ENCODE measurements around the gene ARAP3.

ARAP3 gene

DNA sequence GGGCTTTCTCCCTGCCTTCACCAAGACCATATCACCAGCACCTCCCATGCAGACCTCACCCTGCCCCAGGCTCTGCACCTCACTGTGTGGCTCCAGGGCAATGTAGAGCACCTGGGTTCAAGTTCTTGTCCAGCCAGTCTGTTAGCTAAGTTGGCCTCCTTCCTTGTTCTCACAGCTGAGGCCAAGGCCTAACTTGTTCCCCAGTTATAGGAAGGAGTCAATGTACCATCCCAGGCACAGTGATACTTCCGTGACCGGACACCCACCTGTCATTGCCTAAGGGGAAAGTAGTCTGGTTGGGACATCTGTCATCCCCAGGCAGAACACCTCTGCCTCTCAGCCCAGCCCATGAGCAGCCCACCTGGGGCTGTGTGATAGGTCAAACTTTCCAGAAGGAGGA, 14.4 kb upstream of the ARAP3 start:
- no peak for DNase-seq

GRCh38 chr5:141695627-141696215, 13.7 kb upstream of the ARAP3 start:
- DNase-seq = no peak

DNA sequence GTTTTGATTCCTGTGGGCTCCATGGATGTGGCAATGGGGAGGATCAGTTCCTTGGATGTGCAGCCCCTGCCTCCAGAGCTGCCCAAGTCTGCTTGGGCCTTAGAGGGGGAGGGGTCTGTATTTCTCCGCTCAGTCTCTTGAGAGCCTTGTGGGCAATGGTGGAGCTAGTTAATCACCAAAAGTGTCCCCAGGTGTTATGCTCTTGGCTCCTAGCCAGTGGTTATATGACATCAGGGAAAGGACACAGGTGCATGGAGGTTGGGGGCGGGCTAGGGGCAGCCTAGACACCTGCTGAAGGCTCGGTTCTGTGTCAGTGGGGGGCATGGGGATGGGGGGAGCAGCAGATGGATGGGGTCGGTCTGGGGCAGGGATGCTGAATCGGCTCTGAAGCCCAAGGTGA, 12.4 kb upstream of the ARAP3 start:
- no peak for DNase-seq

GRCh38 chr5:141692919-141693725, 11.1 kb upstream of the ARAP3 start:
- no peak for DNase-seq

DNA sequence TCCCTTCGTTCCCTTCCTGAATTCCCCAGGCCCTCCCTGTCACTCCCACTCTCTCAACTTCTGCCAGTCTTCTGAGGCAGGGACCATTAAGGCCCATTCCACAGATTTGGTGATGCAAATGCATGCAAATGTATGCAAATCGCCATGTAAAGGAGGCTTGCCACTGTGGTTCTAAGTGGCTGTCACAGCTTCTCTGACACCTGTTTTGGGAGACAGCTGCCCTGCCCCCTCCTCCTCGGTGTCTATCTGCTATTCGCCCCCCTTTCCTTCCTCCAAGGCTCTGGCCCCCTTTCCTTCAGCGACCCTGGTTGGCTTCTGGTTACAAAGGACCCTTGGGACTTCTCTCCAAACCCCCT, 10.5 kb upstream of the ARAP3 start:
- no peak for DNase-seq

DNA sequence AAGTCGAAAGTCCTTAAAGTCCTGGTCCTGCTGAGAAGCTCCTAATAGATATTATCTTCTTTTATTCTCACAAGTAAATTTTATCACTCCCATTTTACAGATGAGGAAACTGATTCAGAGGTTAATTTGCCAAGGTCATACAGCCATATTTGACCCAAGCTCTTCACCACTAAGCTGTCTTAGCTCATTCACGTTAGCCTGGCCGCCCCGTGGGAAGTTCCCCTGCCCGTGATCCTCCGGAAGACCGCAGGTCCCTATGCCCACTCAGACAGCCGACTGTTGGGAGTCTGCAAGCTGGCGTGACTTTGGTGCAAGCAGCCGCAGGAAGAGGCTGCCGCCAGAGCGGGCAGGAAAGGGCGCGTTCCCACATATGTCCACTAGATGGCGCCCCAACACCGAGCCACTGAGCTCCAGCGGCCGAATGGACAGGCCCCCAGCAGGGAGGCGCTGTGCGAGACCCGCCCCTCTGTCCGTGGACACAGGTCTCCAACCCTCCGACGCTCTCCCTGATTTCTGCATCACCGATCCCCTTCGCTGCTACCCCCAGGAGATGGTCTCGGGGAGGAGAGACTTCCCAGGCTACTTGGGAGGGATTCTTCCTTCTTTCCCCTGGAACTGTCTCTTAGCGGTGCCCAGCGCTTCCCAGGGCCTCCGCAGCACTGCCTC, 10.0 kb upstream of the ARAP3 start:
- DNase-seq = peak; percentile 72 to 81

- no peak for DNase-seq
These were observed 9.3 kb upstream of the ARAP3 start for GRCh38 chr5:141691286-141691866.

GRCh38 chr5:141686648-141687416, 4.8 kb upstream of the ARAP3 start:
- DNase-seq = no peak

DNA sequence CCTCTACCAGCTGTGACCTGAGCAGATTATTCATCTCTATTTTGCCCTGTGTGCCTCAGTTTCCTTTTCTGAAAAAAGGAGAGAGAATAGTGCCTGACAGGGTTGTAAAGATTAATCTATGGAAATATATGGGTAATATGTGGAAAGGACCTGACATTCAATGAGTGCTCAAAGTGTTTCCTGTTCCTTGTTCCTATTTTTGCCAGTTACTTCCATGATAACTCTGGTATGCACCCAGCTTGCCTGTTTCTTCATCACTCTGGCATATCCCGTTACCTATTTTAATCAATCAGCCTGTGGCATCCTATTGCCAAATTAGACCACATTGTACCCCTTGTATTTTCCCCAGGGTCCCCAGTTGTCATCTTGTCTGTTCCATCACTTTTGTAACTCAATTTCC, 3.6 kb upstream of the ARAP3 start:
- DNase-seq = no peak

DNA sequence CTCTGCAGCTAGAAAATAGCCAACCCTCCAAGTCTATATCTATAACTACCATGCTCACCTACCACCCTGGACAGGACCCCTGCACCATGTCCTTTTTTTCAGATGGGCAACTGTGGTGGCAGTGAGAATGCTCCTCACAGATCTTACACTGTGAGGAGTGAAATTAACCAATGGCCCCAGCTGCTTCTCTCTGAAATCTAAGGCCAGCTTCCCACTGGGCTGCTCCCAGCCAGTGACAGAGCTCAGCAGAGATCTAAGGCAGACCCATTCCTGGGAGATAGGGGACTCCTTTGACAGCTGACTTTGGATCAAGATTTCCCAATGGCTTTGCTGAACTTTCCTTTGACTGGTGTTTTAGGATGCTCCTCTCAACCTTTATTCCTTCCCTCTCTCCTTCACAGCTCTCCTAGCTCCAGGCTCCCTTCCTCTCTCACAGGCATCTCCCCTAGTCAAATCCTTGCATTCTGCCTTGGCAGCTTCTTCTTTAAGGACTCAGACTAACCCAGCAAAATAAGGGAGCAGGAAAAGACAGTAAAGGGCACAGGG, 1.6 kb upstream of the ARAP3 start:
- DNase-seq = no peak

GRCh38 chr5:141681295-141681694, 735 bp downstream of the ARAP3 start:
- no peak for DNase-seq

- DNase-seq = no peak
These were observed 1.3 kb downstream of the ARAP3 start for GRCh38 chr5:141680751-141681201.

DNA sequence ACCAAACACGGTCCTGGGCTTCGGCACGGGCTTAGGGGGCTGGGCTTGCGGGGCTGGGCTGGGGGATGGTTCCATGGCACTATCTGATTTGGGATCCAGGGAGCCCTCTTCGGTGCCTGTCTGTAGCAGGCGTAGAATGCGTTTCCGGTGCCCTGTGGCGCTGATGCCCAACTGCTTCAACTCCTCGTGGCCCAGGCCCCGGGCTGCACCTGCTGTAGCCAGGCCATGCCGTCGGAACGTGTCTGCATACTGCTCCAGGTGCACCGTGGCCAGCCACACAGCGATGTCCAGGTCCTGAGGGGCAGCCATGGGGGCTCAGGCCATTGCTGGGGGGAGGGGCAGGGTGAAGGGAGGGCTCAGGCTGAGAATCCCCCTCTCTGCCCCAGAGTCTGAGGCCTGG, 1.9 kb downstream of the ARAP3 start:
- DNase-seq = no peak

GRCh38 chr5:141677415-141677814, 4.6 kb downstream of the ARAP3 start:
- DNase-seq = peak; percentile 34 to 37

DNA sequence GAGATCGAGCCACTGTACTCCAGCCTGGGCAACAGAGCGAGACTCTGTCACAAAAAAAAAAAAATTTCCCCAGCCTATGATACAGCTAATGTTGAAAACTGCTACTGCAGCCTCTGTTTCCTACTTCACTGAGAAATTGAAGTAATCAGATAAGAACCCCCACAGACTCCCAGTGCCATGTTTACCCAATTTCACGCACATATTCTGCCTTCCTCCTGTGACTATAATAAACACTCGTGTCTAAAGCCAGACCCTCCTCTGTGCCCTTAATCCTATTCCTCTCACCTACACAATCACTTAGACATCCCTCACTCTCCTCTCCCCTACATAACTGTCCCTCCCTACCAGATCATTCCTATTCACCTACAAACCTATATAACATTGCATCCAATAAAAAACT, 6.4 kb downstream of the ARAP3 start:
- no peak for DNase-seq

DNA sequence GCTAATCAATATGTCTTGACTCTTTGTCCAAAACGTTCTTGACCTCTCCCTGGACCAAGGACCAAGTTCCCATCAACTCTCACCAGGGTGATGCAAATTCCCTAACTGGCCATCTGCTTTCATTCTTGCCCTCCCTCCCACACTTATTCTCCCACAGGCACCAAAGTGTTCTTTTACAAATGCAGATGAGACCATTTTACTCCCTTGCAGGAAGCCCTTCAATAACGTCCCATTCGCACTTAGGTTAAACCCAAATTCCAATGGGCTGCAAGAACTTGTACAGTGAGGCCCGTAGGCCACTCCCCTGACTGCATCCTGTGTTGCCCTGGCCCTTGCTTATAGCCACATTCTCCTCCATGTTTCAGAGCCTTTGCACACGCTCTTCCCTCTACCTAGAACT, 7.3 kb downstream of the ARAP3 start:
- no peak for DNase-seq

GRCh38 chr5:141672841-141673813, 8.9 kb downstream of the ARAP3 start:
- DNase-seq = no peak

GRCh38 chr5:141672071-141672840, 9.8 kb downstream of the ARAP3 start:
- DNase-seq = no peak

DNA sequence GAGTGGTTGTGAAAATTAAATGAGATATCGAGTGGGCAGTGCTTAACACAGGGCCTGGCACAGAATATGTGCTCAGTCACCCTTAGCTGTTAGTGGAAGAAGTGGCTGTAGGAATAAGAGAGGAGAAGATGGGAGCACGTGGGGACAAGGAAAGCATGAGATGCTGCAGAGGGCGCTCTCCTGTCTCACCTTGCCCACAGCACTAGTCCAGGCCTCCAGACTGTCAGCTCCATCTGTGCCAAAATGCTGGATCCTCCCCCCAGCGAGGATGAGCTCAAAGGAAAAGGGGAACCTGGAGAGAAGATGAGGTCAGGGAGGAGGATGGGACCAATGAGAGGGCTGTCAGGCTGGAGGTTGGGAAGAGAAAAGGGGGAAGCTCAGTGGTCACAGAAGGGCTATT, 12.5 kb downstream of the ARAP3 start:
- no peak for DNase-seq

DNA sequence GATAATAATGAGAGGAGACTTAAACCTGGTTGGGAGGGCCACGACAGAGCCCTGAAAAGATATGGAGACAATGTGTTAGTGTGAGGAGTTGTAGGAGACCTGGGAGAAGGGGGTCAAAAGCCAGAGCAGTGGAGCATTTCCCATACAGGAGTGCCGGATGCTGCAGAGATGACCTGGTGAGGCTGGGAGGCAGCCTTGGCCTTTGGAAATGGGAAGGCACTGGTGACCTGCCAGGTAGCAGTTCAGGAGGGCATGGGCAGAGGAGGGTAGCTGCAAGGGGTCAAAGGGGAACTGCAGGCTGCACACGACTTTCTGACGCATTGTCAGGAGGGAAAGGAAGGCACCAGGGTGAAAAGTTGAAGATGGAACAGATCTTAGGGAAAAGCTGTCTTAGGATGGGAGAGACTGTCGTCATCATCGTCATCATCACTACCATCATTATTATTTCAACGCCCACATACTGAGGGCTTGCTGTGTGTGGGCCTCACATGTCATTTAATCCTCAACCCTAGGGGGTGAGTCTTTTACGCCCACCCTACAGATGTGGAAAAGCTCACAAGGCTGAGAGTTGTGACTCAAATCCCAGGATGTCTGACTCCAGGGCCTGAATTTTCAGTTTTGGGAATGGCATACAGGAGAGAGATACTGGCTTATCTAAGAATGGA, 13.3 kb downstream of the ARAP3 start:
- no peak for DNase-seq

Data from Kasumi-1 (cell line).